Esophagus squamous epithelium (tissue), 5 donors: ENCODE results near the gene COL9A2. TPM values are rescaled to one million over a fixed set of nuclear protein-coding genes. Genes with fewer than 3 reads are reported as not detected.

Source experiments
- DNase-seq: peaks from one replicate; lab custom pipeline; 2025; lab: John Stamatoyannopoulos, UW
- H3K27ac ChIP-seq, 4 donors: fragments of 200-600 bp; sonication (generic); one replicate each; pipeline ENCODE4 v1.5.1; 2016 to 2019; ENCODE audit warnings: mild to moderate bottlenecking in 1 of 4
- H3K27me3 ChIP-seq, 4 donors: fragments of 200-600 bp; sonication (generic); 1 replicate in 3 of 4; 2 replicates in 1 of 4; pipeline versions ENCODE4 v1.5.1 to v1.6.0; 2017 to 2021; ENCODE audit warnings: antibody characterized with exemption in 1 of 4
- H3K36me3 ChIP-seq, 3 donors: fragments of 200-600 bp; sonication (generic); one replicate each; pipeline ENCODE4 v1.5.1; 2016 to 2019
- H3K4me1 ChIP-seq, 3 donors: fragments of 200-600 bp; sonication (generic); one replicate each; pipeline ENCODE4 v1.5.1; 2017 to 2019
- H3K4me3 ChIP-seq, 4 donors: fragments of 200-600 bp; sonication (generic); 1 replicate in 3 of 4; 2 replicates in 1 of 4; pipeline ENCODE4 v1.5.1; 2016 to 2019; ENCODE audit warnings: mild to moderate bottlenecking in 2 of 4, moderate library complexity in 1 of 4
- H3K9me3 ChIP-seq, 3 donors: fragments of 200-600 bp; sonication (generic); one replicate each; pipeline ENCODE4 v1.5.1; 2016 to 2019
- POLR2A ChIP-seq, 4 donors: fragments of 450-650 bp; IDR thresholded peaks; one replicate each; pipeline ENCODE4 v1.6.1; 2017; ENCODE audit warnings: antibody characterized with exemption in 4 of 4, mild to moderate bottlenecking in 4 of 4, moderate library complexity in 3 of 4
- WGBS, 2 donors: methylation state at CpG; one replicate each; pipeline ENCODE4 v1.1.5; 2018; 5-methylcytosine and 5-hydroxymethylcytosine counted together
- intact Hi-C: fragments of 100-400 bp; cut with DNase I; formaldehyde crosslinking; loops from one replicate; pipeline ENCODE4 v1.15.0; 2022
- total RNA-seq, 4 donors: library from RNA; depleted of rRNA; stranded (reverse); fragments of >200 nt; gene quantifications; one replicate each; pipeline ENCODE4 v1.1.0, GENCODE V29; 2016
- TF ChIP-seq, protein P1 (sequence below), 6 experiments: fragments of 450-650 bp in 4 of 6; fragments of 200-600 bp in 2 of 6; sonication (generic) in 2 of 6; IDR thresholded peaks; one replicate each; pipeline ENCODE4 v1.5.1; 2016 to 2019; ENCODE audit warnings: antibody characterized with exemption in 6 of 6, mild to moderate bottlenecking in 4 of 6, moderate library complexity in 4 of 6
- donor health status: DM: yes; HTN: yes; CAD: no.

COL9A2 gene
- total RNA-seq, 4 donors from 2014 or later, result 0.26 to 4.0 (median 2.1) TPM; not detected in 1

DNA sequence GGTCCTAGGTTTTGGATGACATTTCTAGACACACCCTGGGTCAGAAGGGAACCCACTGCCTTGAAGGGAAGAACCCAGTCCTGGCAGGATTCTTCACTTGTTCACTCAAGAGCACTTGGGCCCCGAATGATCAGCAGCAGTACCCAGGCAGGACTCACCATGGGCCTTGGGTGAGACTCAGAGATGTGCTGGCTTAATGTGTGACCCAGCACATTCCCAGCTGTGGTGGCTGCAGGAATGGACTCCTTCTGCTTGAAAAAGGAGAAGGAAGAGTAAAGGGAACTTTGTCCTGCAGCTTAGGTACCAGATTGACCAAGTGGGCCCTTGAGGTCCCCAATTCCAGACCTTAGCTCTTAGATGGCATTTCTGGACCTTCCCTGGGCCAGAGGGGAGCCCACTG is 44.1 kb upstream of the COL9A2 start:
- H3K4me3 ChIP-seq, result no peak overlapping the region
- whole genome bisulfite sequencing, 2 donors, result 88% methylated on average over 1 of the region's 1 CpG; no CpG with 5 or more reads in 1 of the 2 donors

DNA sequence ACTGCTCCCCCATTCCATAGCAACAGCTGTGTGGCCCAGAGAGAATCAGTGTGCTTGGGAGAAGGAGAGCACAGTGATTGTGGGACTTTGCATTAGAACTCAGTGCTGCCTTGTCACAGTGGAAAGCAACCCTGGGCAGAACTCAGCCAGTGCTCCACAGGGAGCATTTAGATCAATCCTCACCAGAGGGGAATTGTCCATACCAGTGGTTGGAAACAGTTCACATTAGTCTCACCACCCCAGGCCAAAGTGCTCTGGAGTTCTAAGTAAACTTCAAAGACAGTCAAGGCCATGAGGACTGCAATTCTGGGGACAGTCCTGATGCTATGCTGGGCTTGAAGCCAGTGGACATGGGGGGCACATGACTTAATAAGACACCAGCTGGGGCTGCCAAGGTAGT is 43.5 kb upstream of the COL9A2 start:
- intact Hi-C loops, result no loop called here
- no peak for DNase-seq
- H3K4me3 ChIP-seq, result no peak overlapping the region
- no peaks in the 10 kb centered on the region for H3K36me3 ChIP-seq
- no peak overlapping the region for H3K27ac ChIP-seq
- peaks cover 0 to 16% (median 0%) of the 10 kb centered on the region in 4 donors for H3K27me3 ChIP-seq
- H3K9me3 ChIP-seq, result peaks cover 0 to 20% (median 10%) of the 10 kb centered on the region in 3 donors
- no peak for TF ChIP-seq POLR2A (IDR thresholded peaks at IDR 0.05)
- H3K4me1 ChIP-seq, result no peaks in the 10 kb centered on the region

More for the DNA sequence above, 44.1 kb upstream of the COL9A2 start:
- Histone ChIP-seq H3K27me3 (peaks cover 0 to 16% (median 0%) of the 10 kb centered on the region in 4 donors), H3K9me3 (peaks cover 0 to 20% (median 10%) of the 10 kb centered on the region in 3 donors), H3K27ac (no peak overlapping the region), H3K4me1 (no peaks in the 10 kb centered on the region), H3K36me3 (no peaks in the 10 kb centered on the region)
- intact Hi-C loops, result no loop called here
- DNase-seq, result no peak
- TF ChIP-seq POLR2A (IDR thresholded peaks at IDR 0.05), result no peak
- TF ChIP-seq, protein P1, sequence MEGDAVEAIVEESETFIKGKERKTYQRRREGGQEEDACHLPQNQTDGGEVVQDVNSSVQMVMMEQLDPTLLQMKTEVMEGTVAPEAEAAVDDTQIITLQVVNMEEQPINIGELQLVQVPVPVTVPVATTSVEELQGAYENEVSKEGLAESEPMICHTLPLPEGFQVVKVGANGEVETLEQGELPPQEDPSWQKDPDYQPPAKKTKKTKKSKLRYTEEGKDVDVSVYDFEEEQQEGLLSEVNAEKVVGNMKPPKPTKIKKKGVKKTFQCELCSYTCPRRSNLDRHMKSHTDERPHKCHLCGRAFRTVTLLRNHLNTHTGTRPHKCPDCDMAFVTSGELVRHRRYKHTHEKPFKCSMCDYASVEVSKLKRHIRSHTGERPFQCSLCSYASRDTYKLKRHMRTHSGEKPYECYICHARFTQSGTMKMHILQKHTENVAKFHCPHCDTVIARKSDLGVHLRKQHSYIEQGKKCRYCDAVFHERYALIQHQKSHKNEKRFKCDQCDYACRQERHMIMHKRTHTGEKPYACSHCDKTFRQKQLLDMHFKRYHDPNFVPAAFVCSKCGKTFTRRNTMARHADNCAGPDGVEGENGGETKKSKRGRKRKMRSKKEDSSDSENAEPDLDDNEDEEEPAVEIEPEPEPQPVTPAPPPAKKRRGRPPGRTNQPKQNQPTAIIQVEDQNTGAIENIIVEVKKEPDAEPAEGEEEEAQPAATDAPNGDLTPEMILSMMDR (IDR thresholded peaks at IDR 0.05), result no peak

DNA sequence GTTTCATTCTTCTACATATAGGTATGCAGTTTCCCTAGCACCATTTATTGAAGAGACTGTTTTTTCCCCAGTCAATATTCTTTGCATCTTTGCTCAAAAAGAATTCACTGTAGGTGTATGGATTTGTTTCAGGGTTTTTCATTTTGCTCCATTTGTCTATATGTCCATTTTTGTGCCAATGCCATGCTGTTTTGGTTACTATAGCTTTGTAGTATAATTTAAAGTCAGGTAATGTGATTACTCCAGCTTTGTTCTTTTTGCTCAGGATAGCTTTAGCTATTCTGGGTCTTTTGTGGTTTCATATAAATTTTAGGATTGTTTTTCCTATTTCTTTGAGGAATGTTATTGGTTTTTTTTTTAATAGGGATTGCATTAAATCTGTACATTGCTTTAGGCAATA is 40.5 kb upstream of the COL9A2 start:
- peaks cover 0 to 6% (median 0%) of the 10 kb centered on the region in 4 donors for H3K27me3 ChIP-seq
- H3K9me3 ChIP-seq, result peaks cover 0 to 20% (median 10%) of the 10 kb centered on the region in 3 donors
- H3K27ac ChIP-seq, result no peak overlapping the region
- no peaks in the 10 kb centered on the region for H3K4me1 ChIP-seq
- DNase-seq, result no peak
- TF ChIP-seq POLR2A (IDR thresholded peaks at IDR 0.05), result no peak
- TF ChIP-seq, protein P1 (IDR thresholded peaks at IDR 0.05), result no peak
- no peaks in the 10 kb centered on the region for H3K36me3 ChIP-seq
- intact Hi-C loops, result no loop called here
- no peak overlapping the region for H3K4me3 ChIP-seq

DNA sequence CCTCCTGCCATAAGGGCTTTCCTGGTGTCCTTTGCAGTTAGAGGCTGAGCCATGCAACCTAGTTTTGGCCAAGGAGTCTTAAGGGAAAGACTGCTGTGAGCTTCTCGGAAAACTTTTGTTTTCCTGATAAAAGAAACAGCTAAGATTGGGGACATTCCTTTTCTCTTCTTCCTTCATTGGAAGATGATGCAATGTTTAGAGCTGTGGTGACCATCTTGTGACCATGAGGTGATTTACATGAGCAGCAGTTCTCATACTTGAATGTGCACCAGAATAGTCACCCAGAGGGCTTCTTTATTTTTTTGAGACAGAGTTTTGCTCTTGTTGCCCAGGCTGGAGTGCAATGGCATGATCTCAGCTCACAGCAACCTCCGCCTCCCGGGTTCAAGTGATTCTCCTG is 36.0 kb upstream of the COL9A2 start:
- 92 to 96% methylated on average over 3 of the region's 3 CpGs for WGBS, 2 donors
- H3K9me3 ChIP-seq, result peaks cover 0 to 11% (median 7%) of the 10 kb centered on the region in 3 donors
- no peaks in the 10 kb centered on the region for H3K27me3 ChIP-seq
- no peaks in the 10 kb centered on the region for H3K36me3 ChIP-seq
- TF ChIP-seq, protein P1 (IDR thresholded peaks at IDR 0.05), result no peak
- TF ChIP-seq POLR2A (IDR thresholded peaks at IDR 0.05), result no peak
- no peak for DNase-seq
- intact Hi-C loops, result no loop called here
- H3K4me3 ChIP-seq, result no peak overlapping the region
- H3K4me1 ChIP-seq, result no peaks in the 10 kb centered on the region
- peak overlapping the region in 1 of 4 donors; percentile 63 for H3K27ac ChIP-seq

DNA sequence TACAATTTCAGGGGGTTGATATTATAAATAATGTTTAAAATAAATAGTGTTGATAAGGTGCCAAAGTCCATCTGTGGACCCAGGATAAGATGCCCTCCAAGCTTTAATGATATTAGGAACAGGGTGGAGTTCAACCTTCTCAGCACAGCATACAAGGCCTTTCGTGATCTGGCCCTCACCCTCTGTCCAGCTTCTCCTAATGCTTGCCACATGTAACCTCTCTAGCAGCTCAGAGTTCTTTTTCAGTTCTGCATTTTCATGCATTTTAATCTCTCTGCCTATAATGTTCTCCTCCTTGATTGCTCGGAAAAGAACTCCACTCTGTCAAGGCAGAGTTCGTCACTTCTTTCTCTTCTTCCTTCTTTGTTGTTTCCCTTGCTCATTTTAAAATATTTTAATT is 35.0 kb upstream of the COL9A2 start:
- H3K4me1 ChIP-seq, result no peaks in the 10 kb centered on the region
- peaks cover 0 to 2% (median 0%) of the 10 kb centered on the region in 3 donors for H3K9me3 ChIP-seq
- TF ChIP-seq, protein P1 (IDR thresholded peaks at IDR 0.05), result no peak
- no peak for TF ChIP-seq POLR2A (IDR thresholded peaks at IDR 0.05)
- H3K36me3 ChIP-seq, result no peaks in the 10 kb centered on the region
- WGBS, 2 donors, result 73 to 75% methylated on average over 3 of the region's 3 CpGs
- intact Hi-C loops, result no loop called here
- no peak for DNase-seq
- H3K27me3 ChIP-seq, result no peaks in the 10 kb centered on the region
- H3K27ac ChIP-seq, result no peak overlapping the region
- H3K4me3 ChIP-seq, result no peak overlapping the region

DNA sequence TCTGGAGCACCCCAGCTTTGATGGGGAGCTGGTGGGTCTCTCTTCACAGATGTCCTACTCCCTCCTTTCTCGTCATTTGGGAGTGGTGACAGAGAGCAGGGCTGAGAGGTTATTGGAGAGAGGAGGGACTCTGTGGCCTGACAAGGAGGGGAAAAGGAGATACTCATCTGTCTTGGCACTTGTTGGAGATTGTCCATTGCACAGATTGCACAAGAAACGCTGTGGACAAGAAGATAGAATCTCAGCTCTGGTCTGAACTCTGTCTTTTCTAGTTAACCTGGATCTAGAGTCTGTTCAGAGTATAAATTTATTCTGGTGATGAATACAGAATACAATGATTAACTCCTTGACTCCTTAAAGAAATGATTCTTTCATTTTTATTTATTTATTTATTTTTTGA is 34.0 kb upstream of the COL9A2 start:
- no peak for DNase-seq
- Histone ChIP-seq H3K4me1 (no peaks in the 10 kb centered on the region), H3K4me3 (no peak overlapping the region), H3K9me3 (no peaks in the 10 kb centered on the region), H3K27ac (no peak overlapping the region), H3K36me3 (no peaks in the 10 kb centered on the region), H3K27me3 (no peaks in the 10 kb centered on the region)
- TF ChIP-seq, protein P1 (IDR thresholded peaks at IDR 0.05), result no peak
- TF ChIP-seq POLR2A (IDR thresholded peaks at IDR 0.05), result no peak
- intact Hi-C loops, result no loop called here
- 83 to 89% methylated on average over 1 to 2 of the region's 2 CpGs for WGBS, 2 donors
